AML-193 (cell line): Measurements from ENCODE around the gene ANKS1B.
"Not testable (repeated sequence)": the region's sequence is repeated elsewhere in the genome, so short reads cannot be mapped to it uniquely, and the experiment has no call there.

Experiments used
- DNase-seq, 2 experiments: peaks; one replicate each; lab custom pipeline; 2025; lab: John Stamatoyannopoulos, UW

ANKS1B gene

DNA sequence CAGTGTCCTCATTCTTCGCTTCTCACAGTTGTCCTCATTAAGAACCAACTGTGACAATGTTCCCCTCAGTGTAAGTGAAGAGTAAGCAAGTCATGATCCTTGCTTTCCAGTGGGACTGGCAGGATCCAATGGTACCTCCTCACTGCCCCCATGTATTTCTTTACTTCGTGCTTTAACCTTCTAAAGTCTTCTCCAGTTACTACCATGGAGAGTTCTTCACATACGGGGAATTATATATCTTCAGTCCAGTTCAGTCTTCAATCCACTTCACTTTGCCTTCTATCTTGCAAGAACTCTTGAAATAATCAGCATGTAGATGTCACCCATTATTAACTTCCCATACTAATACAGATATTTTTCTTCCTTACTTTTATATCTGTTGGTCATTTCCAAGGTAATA is 719.1 kb downstream of the ANKS1B start:
- DNase-seq: no peak

DNA sequence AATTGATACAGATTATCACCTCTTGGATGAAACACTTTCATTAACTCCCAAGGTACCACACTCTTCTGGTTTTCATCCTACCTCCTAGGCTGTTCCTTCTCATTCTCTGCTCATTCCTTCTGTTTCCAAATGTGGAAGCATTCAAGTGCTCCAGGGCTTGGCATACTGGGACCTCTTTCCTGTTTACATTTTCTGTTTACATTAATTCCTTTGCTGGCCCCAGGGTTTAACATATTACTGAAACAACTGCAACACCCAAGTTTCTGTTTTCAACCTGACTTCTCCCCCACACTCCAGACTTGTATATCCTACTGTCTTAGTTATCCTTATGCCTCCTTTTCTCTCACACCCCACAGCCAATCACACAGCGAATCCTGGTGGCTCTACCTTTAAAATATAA is 723.5 kb downstream of the ANKS1B start:
- no peak for DNase-seq

DNA sequence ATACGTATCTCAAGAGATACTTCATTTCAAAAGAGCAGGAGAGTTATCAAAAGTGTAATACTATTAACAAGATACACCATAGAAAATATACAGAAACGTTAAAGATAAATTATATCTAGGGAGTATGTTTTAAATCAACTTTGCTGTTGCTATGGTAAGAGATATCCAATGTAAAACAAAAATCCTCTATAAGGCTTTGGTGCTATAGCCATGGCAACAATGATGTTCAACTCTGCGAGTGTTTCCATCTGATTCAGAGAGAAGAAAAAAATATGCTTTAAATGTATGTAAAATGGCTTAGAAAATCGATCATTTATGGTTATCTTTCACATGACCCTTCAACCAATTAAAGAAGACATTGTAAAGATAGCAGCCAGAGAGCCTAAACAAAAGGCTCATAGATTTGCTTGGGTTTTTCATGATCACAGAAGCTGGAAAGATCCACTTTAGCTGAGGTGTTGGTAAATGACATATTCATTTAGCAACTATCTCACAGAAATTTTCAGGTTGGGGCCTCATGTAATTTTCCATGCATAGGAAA is 724.2 kb downstream of the ANKS1B start:
- no peak for DNase-seq

DNA sequence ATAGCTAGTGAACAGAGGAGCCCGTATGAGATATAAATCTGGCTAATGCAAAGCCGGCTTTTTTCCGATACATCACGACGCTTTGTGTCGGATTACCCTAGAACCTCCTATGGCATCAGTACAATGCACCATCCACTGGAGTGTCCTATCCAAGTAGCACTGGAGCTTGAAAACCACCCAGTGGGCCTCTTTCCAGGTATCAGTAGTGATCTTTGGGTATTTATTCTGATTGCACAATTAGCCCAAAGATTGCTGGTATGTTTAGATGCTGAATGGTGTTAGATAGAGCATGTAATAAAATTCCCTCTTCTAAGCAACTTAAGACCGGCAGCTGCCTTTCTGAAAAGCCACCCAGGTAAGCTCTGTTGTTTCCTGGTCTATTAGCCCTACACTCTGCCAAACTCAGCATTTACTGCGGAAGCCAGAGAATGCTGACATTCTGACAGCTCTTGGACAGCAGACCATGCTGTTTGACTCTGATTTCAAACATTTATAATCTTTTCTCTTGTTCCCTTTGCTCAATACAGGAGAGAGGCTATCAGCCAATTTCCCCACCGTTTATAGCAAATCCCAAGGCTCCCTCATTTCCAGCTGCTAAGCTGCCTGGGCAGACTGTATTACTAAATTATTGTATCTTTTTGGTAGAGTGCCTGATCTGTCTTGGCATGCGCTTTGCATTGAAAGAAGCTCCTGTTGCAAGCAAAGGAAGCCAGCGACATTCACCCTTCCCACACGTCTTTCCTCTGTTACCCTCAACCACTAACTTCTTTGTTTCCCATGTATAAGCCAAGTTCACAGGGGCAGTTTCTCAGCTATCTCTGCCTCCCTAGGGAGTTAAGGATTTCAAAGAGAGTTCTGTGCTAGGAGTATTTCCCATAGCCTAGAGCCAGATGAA is 725.4 kb downstream of the ANKS1B start:
- no peak for DNase-seq

DNA sequence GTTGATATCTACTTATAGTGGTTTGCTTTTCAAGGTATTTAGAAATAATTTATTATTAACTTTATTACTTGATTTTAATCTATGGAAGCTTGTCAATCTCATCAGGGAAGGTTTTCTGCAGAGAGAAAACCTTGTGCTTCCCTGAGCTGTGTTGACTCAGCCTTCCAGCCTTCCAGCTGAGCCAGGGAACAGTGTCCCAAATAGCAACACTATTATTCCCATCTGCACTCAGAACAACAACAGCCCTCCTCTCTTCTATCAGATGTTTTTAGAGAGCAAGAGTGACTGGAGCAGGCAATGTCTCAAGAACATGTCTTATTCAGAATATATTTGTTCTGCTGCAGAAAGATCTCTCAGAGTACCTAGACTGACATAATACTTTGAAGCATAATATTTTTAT is 727.1 kb downstream of the ANKS1B start:
- DNase-seq: no peak

DNA sequence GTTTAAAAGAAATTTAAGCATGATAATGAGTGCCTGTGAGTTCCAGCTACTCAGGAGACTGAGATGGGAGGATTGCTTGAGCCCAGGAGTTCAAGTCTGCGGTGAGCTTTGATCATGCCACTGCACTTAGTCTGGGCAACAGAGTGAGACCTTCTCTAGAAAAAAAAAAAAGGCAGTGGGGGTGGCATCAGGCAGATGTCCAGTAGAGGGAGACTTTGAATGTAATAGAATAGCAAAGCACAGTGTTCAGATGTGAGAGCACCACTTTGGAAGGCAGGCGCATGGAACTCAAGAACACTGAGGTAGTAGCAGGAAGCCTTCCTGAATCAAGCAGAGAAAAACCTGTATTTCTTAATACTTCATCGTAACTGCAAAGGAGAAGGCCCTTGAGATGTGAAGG is 731.7 kb downstream of the ANKS1B start:
- peak in 1 of 2 experiments; percentile 6 for DNase-seq

DNA sequence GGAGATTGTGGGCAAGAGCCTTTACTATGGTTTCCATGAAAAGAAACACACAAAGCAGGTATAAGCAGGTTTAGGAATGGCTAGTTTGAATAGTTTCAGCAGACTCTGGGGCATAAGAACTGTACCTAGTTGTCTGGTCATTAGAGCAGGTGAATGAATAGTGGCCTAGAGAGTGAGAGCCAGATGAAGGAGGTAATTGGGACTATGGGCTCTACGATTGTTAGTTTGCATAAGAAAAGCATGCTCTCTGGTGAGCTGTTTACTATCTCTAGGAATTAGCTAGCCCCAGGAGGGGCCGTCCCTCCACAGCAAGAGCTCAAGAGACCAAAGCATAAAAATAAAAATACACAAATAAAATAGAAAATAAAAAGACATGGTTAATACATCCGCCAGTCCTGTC is 734.6 kb downstream of the ANKS1B start:
- no peak for DNase-seq

DNA sequence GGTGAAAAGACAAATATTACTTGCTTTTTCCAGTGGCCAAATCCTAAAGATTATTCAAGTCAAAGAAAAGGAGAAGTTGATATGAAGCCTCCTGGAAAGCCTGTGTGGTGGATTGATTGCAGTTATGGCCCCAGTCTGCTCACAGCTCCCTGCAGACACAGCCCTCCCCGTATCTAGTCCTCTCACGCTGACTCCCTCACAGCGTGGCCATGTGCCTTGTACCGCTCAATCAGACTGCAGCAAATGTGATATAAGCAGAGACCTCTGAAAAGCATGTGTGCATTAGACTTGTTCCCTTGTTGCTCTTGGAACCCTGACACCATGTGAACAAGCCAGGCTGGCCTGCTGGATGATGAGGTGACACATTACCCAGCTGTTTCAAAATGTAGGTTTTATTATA is 735.2 kb downstream of the ANKS1B start:
- DNase-seq: no peak

DNA sequence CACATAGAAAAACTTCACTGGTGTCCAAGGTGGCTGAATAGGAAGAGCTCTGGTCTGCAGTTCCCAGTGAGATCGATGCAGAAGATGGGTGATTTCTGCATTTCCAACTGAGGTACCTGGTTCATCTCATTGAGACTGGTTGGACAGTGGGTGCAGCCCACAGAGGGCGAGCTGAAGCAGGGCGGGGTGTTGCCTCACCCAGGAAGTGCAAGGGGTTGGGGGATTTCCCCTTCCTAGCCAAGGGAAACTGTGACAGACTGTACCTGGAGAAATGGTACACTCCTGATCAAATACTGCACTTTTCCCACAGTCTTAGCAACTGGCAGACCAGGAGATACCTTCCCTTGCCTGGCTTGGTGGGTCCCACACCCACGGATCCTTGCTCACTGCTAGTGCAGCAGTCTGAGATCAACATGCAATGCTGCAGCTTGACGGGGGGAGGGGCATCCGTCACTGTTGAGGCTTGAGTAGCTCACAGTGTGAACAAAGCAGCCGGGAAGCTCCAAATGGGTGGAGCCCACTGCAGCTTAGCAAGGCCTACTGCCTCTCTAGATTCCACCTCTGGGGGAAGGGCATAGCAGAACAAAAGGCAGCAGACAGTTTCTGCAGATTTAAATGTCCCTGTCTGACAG is 746.7 kb downstream of the ANKS1B start:
- DNase-seq: not testable (repeated sequence)

DNA sequence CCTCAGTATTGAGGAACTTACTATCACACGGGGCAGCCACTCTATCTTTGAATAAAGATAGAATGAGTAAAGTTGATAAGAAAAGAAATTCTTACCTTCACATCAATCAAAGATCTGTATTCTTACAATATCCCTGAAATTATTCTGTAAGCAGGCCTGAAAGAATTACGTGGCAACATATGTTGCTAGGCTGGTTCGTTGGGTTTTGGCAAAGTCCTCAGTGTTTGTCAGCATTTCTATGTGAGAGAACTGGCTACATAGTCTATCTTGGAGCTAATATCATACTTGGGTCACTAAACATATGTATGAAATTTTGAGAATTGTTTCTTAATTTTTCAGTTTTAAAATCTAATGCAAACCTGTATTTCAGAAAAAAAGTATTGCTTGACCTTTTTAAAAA is 749.4 kb downstream of the ANKS1B start:
- DNase-seq: no peak

DNA sequence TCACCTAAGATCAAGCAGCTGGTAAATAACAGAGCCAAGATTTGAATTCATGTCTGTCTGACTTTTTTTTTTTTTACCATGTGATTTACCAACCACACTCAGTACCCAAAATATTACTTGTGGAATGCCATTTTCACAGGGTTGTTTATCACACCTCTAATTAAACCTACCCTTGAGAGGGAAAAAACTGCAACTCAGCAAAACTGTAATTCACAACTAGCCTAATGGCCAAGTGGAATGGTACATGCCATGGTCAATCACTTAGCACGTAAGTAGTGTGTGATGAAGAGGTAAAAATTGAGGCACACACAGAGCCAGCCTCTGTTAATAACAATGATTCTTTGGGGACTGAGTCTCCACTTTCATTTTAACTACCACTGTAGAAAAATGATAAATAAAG is 750.0 kb downstream of the ANKS1B start:
- no peak for DNase-seq

DNA sequence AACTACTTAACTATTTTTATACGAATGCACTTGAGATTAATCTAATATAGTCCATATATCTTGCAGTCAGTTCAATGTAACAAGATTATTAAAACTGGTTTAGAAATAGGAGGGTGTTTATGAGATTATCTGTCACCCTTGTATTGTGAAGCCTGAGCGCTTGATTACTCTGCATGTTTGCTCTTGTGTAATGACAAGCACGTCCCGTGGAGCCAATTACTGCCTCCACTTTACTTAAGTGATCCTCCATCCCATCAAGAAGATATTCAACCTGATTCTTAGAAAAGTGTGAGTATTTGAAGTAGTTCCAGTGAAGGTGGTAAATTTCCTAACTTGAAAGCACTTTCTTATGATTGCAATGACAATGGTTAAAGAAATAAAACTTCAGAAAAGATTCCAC is 752.4 kb downstream of the ANKS1B start:
- no peak for DNase-seq

DNA sequence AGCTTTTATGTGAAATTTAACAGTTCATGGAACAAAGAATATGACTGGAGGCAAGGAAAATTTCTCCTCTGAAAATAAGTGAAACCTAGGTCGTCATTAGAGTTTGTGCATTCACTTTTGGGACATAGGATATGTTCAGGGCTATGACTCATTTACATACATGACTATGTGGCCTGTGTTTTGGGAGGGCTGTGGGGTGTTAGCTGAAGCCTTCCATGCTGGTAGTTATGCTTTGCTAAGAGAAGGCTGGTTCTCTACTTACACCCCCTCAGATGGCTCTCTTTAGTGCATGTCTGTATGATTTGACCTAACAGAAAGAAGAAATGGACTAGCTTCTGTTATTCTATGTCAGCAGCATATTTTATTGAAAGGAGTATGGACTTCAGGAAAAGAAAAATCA is 753.7 kb downstream of the ANKS1B start:
- DNase-seq: no peak

DNA sequence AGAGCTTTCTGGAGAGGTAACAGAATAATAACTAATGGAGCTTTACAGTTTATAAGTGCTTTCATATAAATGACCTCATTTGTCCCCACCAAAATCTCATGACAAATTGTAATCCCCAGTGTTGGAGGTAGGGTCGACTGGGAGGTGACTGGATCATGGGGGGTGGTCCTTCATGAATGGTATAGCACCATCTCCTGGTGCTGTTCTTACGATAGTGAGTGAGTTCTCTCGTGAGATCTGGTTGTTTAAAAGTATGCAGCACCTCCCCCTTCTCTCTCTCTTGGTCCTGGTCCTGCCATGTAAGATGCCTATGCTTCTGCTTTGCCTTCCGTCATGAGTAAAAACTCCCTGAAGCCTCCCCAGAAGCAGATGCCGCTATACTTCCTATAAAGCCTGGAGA is 760.5 kb downstream of the ANKS1B start:
- no peak for DNase-seq

DNA sequence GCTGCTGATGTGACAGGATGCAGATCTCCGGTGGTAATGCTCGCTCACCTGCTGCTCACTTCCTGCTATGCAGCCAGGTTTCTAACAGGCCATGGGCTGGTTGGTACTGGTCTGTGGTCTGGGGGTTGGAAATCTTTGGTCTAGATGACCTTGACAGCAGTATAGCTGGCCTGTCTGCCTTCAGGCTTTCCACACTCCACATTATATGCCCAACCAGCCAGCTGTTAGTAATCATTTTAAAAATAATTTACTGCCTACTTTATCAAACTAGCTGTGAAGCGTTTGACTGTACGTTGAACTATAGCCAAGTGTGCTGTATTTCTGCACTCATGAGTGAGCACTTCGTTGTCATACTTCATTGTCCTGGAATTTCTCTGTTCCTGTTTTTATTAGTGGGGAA is 761.2 kb downstream of the ANKS1B start:
- DNase-seq: no peak

DNA sequence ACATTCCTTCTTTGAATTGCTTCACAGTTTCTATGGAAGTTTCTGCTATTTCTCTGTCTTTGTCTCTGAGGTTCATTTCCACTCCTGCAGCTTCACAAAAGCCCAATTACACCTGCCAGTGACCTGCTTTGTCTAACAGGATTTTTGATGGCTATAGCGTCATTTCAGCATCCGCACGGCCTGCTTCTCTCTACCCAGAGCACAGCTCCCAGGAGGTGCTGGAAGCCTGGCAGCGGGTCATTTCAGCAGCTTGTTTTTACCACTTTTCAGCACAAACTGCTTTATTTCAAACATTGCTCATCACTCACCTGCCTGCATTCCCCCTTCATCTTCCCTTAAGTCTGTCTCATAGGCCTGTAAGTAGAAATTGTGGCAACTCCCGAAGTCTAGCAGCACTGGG is 771.7 kb downstream of the ANKS1B start:
- DNase-seq: no peak

DNA sequence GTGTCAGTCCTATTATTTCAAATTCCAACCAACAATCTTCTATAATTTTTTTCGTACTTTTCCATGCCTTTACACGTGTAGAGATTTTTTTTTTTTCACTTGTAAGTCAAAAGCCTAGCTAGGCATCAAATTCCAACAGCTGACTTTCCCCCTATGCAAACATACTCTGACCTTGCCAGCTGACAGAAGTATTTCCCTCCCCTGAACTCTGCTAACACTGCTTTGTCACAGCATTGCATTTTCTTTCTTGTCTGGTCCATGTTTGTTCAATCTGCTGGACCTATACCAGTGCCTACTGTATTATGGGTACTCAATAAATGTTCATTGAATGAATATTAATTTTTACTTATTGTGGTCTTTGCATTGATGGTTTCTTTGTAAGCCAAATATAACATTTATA is 772.5 kb downstream of the ANKS1B start:
- DNase-seq: no peak

DNA sequence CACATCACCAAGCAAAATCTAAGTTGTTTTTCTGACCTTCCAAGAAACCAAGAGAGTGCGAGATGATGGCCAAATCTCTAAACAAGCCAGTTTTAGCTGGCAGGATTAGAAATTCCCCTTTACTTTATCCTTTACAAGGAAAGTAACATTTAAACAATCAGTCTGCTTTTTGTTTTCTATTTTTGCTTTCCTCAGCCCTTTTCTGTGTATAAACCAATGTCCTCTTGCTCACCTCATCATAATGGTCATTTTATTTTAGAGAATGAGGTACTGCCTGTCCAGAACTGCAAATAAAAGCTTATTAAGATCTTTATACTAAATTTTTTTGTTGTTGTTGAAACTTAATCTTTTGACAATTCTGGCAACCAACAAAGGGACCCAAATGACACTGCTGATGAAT is 779.6 kb downstream of the ANKS1B start:
- DNase-seq: no peak

DNA sequence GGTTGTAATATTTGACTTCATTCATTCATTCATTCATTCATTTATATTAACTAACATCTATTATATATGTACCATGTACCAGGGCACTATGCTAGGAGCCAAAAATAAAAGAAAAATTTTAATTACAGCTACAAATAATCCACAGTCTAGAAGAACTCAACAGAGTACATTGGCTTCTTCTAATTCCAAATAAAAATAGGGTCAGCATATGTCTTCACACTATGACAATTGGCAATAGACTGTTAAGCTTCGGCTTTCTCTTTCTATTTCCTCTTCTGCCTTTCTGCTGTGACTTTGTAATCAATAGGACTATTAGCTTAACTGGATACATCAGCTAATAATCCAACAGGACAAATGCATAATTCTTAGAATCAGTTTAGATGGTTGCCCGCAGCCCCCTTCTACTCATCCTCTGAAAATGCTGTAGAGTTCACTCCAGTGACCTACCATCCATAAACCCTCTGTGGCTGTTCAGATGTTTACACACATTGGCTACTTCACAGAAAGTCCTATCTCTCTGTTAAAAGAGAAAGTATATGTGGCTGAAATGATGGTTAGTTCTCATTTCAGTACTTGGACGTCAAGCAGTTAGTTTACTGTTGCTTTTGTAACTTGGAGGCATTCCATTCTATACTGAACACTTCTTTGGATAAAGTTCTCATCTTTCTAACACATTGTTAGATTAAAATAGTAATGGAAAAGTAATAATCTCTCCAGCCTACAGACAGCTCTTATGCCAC is 782.7 kb downstream of the ANKS1B start:
- DNase-seq: no peak

DNA sequence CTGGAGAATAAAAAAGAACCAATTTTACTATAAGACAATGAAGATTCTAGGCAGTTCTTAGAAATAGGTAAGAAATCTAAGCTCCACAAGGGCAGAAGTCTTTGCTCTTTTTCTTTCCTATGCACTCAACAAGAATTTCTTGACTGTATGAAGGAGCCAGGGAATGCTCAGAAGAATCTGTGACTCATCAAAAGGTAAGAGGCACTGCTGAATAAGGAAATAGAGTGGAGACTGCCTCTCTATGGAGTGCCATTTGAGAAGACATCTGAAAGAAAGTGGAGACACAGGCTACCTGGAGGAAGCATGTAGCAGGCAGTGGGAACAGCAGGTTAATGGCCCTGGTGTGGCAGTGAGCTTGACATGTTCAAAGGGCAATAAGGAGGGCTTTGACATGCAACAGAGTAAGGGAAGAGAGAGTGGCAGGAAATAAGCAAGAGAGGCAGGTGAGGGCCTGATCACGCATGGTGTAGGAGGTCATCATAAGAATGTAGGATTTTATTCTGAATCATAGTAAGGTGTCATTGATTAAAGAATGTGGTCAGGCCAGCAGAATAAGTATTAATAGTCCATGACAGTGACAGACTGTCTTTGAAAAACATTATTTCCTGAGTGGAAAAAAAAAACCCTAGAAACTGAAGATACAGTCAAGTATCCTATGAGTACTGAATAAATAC is 783.9 kb downstream of the ANKS1B start:
- no peak for DNase-seq

DNA sequence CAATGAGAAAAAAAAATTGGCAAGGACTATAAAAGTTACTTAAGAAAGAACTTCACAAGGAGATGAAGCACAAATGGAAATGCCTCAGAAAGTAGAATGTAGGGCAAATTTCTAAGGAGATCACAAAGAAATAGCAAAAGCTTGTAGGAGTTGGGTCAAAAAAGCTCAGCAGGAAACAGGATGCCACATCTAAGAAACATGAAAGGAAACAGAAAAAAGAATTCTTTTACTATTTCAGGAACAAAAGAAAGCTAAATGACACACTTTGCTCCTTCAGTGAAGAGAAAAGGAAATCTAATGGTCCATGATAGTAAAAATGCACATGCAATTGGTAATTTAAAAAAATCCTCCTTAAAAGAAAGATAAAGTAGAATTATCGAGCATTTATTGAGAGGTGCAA is 789.3 kb downstream of the ANKS1B start:
- no peak for DNase-seq

DNA sequence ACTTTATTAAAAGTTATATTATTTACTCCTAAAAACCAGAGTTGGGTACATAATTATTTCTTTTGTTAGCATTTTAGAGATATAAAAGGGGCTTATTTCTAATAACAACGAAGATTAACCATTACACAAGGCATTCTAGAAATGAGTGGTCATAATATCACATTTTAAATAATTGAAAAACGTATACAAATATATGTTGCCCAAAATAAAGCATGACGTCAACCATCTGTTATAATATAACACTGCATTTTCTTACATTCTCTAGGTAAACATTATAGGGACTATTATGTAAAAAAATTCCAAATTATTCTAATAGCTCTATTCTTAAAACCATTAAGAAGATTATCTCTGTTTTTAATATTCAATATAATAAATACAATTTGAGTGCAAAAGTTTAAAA is 792.2 kb downstream of the ANKS1B start:
- no peak for DNase-seq
